ENCODE measurements around the gene RELA.

- TF ChIP-seq CTCF (IDR thresholded peaks at IDR 0.05; ENCODE audit: low read depth, low read length) (no peak), EZH2phosphoT487 (IDR thresholded peaks at IDR 0.05; ENCODE audit: low read depth) (no peak)
These were observed 23.3 kb upstream of the RELA start for GRCh38 chr11:65685981-65686380.
